Stimulated activated naive B cell treated with anti-CD40 and anti-IgM and Interleukin-4, amounts not matched to agents 10 μg/mL and 1 μg/mL and 100 μg/mL, for 72 hours (primary cell): ENCODE data around the gene VPS39.
"Not testable (repeated sequence)": the region's sequence is repeated elsewhere in the genome, so short reads cannot be mapped to it uniquely, and the experiment has no call there.

ENCODE experiments used
- ATAC-seq, 2 donors: fragments of 150-1000 bp; cut with Tn5 transposase; replicated peaks; 2 replicates each; pipeline ENCODE4 v1.10.0; 2021; ENCODE audit warnings: moderate library complexity in 1 of 2
- DNase-seq: peaks from one replicate; pipeline ENCODE4 v3.0.0; 2021
- H3K27ac Mint-ChIP-seq: one replicate; pipeline ENCODE4 v1.8.0; 2022; ENCODE audit warnings: mild to moderate bottlenecking, mixed read lengths
- H3K27me3 Mint-ChIP-seq, 2 donors: one replicate each; pipeline ENCODE4 v1.8.0; 2022; ENCODE audit warnings: mixed read lengths in 2 of 2
- H3K36me3 Mint-ChIP-seq, 2 donors: one replicate each; pipeline ENCODE4 v1.8.0; 2022; ENCODE audit warnings: mixed read lengths in 2 of 2, mild to moderate bottlenecking in 1 of 2
- H3K4me1 Mint-ChIP-seq, 2 donors: one replicate each; pipeline ENCODE4 v1.8.0; 2022; ENCODE audit warnings: mixed read lengths in 2 of 2, mild to moderate bottlenecking in 1 of 2
- H3K4me3 Mint-ChIP-seq, 2 donors: one replicate each; pipeline ENCODE4 v1.8.0; 2022; ENCODE audit warnings: mild to moderate bottlenecking in 2 of 2, mixed read lengths in 2 of 2, moderate library complexity in 1 of 2
- H3K9me3 Mint-ChIP-seq, 2 donors: one replicate each; pipeline ENCODE4 v1.8.0; 2022; ENCODE audit warnings: mixed read lengths in 2 of 2, mild to moderate bottlenecking in 1 of 2

The VPS39 gene, protein sequence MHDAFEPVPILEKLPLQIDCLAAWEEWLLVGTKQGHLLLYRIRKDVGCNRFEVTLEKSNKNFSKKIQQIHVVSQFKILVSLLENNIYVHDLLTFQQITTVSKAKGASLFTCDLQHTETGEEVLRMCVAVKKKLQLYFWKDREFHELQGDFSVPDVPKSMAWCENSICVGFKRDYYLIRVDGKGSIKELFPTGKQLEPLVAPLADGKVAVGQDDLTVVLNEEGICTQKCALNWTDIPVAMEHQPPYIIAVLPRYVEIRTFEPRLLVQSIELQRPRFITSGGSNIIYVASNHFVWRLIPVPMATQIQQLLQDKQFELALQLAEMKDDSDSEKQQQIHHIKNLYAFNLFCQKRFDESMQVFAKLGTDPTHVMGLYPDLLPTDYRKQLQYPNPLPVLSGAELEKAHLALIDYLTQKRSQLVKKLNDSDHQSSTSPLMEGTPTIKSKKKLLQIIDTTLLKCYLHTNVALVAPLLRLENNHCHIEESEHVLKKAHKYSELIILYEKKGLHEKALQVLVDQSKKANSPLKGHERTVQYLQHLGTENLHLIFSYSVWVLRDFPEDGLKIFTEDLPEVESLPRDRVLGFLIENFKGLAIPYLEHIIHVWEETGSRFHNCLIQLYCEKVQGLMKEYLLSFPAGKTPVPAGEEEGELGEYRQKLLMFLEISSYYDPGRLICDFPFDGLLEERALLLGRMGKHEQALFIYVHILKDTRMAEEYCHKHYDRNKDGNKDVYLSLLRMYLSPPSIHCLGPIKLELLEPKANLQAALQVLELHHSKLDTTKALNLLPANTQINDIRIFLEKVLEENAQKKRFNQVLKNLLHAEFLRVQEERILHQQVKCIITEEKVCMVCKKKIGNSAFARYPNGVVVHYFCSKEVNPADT

DNA sequence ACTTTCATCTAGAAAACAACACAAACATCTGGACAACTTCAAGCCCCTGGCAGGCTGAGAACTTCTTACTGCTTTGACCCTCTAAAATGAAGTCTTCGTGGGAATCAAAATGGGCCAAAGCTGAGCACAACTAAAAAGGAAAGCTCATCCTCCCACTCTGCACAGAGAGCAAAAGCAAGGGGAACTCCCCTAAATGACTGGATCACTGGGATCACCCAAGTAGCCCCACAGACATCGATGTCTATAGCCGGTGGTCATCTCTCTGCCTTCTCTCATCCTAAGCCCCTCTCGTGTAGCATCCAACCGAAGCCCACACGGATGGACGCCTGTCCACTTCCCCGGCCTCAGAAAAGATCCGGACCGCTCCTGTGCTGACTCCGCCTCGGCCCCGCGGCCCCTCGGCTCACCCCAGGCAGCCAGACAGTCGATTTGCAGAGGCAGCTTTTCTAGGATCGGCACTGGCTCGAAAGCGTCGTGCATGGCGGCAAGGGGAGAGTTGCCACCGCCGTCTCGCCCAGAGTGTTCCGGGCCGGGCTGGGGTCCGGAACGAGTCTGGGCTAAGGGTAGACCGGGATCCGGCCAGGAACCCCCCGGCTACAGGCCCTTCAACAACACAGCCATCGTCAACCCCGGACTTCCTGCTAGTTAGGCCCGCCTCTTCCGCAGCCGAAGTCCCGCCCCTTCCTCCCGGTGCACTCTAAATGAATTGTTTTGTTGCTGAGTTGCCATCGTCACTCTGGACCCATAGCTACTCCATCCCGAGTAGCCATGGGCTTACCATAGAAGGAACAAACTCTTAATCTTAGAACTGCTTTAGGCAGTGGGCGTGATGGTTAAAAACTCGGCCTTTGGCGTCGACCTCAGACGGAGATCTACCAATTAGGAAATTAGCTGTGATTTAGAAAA lies at the start of gene VPS39:
Gene VPS39 (minus strand): TSS at position 631 of the 906 bp plus-strand sequence. CDS start 151 bp downstream, at position 480.
- Mint-ChIP-seq H3K27ac (peak within 1 kb of the TSS; percentile 95), H3K36me3 (peaks cover 16 to 34% of the 10 kb centered on the region in 2 donors), H3K4me3 (peak within 1 kb of the TSS; percentile 96 to 97), H3K9me3 (no peaks in the 10 kb centered on the region), H3K27me3 (no peaks in the 10 kb centered on the region), H3K4me1 (peaks cover 20 to 22% of the 10 kb centered on the region in 2 donors)
- peak; percentile 98 to 99 for ATAC-seq
- DNase-seq = peak; percentile 82

DNA sequence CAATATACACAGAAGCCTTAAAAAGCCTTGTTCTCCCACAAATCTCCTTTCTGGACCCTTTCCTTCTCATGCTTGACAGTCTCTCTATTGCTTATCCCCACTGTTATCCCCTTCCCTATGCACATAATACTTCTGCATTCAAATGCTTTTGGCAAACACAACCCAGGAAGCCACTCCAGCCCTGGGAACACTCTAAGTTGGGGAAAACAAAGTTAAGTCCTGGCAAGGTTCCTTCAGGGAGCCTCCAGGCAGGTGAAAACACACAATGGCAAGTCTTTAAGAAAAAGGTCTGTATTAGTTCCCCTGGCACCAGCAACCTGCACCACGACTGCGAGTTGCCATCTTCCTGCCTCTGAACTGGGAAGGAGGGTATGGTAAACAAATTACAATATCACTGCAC lies 45.2 kb upstream of the VPS39 start:
- Mint-ChIP-seq H3K27ac (no peak overlapping the region), H3K36me3 (peaks cover 46 to 56% of the 10 kb centered on the region in 2 donors), H3K9me3 (peaks cover 7 to 12% of the 10 kb centered on the region in 2 donors), H3K4me3 (no peak overlapping the region), H3K4me1 (peaks cover 0 to 11% of the 10 kb centered on the region in 2 donors), H3K27me3 (no peaks in the 10 kb centered on the region)
- ATAC-seq = no peak
- DNase-seq = no peak

DNA sequence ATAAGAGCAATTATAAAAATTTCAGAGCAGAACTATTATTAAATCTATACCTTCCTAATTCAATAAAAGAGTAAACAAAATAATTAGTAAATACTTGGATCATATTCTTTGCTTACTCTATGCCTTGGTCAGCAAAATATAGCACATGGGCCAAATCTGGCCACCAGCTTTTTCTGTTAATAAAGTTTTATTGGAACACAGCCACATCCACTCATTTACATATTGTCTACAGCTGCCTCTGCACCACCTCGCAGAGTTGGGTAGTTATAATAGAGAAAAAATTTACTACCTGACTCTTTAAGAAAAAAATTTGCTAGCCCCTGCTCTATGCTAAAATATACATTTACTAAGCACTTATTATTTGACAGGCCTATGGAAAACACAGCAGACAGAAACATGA lies 32.7 kb upstream of the VPS39 start:
- ATAC-seq (no peak), DNase-seq (no peak)
- H3K4me3 Mint-ChIP-seq = no peak overlapping the region
- H3K27me3 Mint-ChIP-seq = no peaks in the 10 kb centered on the region
- H3K9me3 Mint-ChIP-seq = no peaks in the 10 kb centered on the region
- H3K4me1 Mint-ChIP-seq = no peaks in the 10 kb centered on the region
- no peak overlapping the region for H3K27ac Mint-ChIP-seq
- peaks cover 22 to 37% of the 10 kb centered on the region in 2 donors for H3K36me3 Mint-ChIP-seq

DNA sequence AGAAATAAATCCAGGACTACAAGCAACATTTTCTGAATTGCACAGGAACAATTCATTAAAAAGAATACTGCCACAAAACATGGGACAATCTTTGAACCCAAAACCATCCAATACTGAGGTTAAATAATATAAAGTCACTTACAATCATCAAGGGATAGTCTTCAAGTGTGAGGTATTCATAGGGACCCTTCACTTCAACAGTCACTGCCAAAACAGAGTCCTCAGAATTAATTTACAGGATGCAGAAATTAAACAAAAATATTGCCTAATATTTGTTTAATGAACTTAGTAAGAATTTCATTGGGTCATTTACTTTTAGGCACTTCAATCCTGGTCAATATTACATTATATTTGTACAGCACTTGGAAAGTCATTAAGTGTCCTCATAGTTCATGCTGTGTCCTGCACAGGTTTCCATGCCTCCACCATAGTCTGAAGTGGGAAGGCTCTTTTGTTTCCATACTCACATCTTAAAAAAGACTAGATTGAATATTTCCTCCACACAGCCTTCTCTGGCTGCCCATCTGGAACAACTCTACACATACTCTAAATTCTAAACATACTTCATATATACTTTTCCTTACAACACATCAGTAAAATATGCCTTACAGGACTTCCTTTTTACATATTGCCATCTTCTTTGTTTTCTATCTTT lies 31.6 kb upstream of the VPS39 start:
- H3K27ac Mint-ChIP-seq = no peak overlapping the region
- H3K27me3 Mint-ChIP-seq = no peaks in the 10 kb centered on the region
- DNase-seq (no peak), ATAC-seq (no peak)
- H3K36me3 Mint-ChIP-seq = peaks cover 28 to 43% of the 10 kb centered on the region in 2 donors
- H3K4me1 Mint-ChIP-seq = no peaks in the 10 kb centered on the region
- no peak overlapping the region for H3K4me3 Mint-ChIP-seq
- no peaks in the 10 kb centered on the region for H3K9me3 Mint-ChIP-seq

DNA sequence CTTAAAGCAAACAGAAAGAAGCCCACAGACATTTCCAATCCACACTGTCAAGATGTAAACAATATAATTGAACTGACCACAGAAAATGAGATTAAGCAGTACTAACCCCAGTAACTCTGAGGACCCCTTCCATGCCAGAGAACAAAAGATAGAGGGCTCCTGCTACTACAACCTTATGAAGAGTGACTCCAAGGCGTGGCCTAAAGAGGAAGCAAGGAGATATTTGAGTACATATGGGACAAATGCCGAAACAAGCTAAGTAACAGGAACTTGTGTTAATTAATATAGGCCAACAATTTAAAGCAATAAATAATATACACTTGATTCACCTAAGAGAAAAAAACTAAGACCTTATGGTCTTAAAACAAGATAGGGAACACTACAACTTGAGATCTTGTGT lies 25.0 kb upstream of the VPS39 start:
- no peak overlapping the region for H3K27ac Mint-ChIP-seq
- DNase-seq (no peak), ATAC-seq (no peak)
- no peak overlapping the region for H3K4me3 Mint-ChIP-seq
- no peaks in the 10 kb centered on the region for H3K27me3 Mint-ChIP-seq
- peaks cover 28 to 35% of the 10 kb centered on the region in 2 donors for H3K36me3 Mint-ChIP-seq
- peaks cover 0 to 2% of the 10 kb centered on the region in 2 donors for H3K4me1 Mint-ChIP-seq
- no peaks in the 10 kb centered on the region for H3K9me3 Mint-ChIP-seq

DNA sequence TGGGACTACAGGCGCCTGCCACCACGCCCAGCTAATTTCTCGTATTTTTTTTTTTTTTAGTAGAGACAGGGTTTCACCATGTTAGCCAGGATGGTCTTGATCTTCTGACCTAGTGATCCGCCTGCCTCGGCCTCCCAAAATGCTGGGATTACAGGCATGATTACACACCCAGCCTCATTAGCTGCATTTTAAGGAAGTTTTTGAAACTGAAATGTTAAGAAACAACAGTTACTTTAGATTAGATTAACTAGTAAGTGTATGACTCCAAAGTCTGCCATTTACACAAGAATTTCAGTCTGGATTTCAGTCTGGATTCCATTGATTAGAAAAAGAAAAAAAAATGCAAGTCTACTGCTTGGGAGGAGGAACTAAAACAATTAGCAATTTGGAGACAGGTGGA lies 24.5 kb upstream of the VPS39 start:
- DNase-seq (no peak), ATAC-seq (no peak)
- H3K36me3 Mint-ChIP-seq = peaks cover 28 to 35% of the 10 kb centered on the region in 2 donors
- no peak overlapping the region for H3K27ac Mint-ChIP-seq
- peaks cover 0 to 2% of the 10 kb centered on the region in 2 donors for H3K4me1 Mint-ChIP-seq
- no peak overlapping the region for H3K4me3 Mint-ChIP-seq
- H3K9me3 Mint-ChIP-seq = no peaks in the 10 kb centered on the region
- no peaks in the 10 kb centered on the region for H3K27me3 Mint-ChIP-seq

DNA sequence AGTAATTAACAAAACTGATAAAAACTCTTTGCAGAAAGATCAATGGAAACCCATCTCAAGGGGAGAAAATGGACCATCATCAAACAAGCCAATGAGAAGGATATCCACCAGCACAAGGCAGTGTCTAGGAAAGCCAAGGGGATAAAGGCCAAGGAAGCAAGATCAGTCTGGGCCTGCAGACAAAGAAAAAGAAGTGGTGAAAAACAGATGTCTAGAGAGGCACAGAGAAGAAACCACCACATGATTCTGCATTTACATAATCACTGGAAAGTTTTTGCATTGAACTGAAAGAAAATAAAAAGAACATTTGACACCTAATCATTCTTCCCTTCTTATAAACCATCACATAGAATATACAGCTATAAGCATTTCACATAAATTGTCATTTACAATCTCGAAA lies 23.0 kb upstream of the VPS39 start:
- no peak for ATAC-seq
- no peaks in the 10 kb centered on the region for H3K9me3 Mint-ChIP-seq
- H3K4me3 Mint-ChIP-seq = no peak overlapping the region
- H3K27me3 Mint-ChIP-seq = no peaks in the 10 kb centered on the region
- H3K27ac Mint-ChIP-seq = no peak overlapping the region
- peaks cover 28 to 32% of the 10 kb centered on the region in 2 donors for H3K36me3 Mint-ChIP-seq
- DNase-seq = no peak
- H3K4me1 Mint-ChIP-seq = peaks cover 0 to 2% of the 10 kb centered on the region in 2 donors

DNA sequence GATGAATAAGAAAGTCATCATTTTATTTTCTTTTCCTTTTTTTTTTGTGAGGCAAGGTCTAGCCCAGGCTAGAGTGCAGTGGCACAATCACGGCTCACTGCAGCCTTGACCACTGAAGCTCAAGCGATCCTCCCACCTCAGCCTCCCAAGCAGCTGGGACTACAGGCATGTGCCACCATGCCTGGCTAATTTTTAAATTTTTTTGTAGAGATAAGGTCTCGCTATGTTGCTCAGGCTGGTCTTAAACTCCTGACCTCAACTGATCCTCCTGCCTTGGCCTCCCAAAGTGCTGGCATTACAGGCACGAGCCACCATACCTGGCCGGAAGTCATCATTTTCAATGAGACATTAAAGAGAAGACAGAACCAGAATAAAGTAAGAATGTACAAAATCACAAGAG lies 20.9 kb upstream of the VPS39 start:
- not testable (repeated sequence) for H3K4me1 Mint-ChIP-seq, H3K4me3 Mint-ChIP-seq, H3K27me3 Mint-ChIP-seq, H3K9me3 Mint-ChIP-seq, ATAC-seq, DNase-seq
- Mint-ChIP-seq H3K36me3 (peaks cover 26 to 32% of the 10 kb centered on the region in 2 donors), H3K27ac (peak overlapping the region; percentile 21)

DNA sequence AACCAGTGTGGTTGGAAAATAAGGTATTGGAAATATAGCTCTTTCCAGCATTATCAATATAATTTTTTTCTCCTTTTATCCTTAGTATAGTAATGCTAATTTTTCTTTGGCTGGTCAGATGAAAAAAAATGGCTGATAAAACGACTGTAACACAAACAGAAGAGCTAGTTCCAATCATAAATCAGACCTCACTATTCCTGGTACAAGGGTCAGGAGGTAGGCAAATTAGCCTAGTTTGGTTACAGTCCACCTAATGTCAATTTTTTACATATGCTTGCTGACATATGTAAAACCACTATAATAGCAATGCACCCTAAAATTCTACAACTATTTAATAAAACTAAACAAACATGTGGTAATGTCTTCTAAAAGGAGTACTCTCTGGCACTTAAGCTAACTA lies 19.9 kb upstream of the VPS39 start:
- no peak for ATAC-seq
- Mint-ChIP-seq H3K27ac (no peak overlapping the region), H3K27me3 (no peaks in the 10 kb centered on the region), H3K9me3 (no peaks in the 10 kb centered on the region), H3K36me3 (peaks cover 26 to 36% of the 10 kb centered on the region in 2 donors), H3K4me1 (peaks cover 0 to 2% of the 10 kb centered on the region in 2 donors), H3K4me3 (no peak overlapping the region)
- no peak for DNase-seq

DNA sequence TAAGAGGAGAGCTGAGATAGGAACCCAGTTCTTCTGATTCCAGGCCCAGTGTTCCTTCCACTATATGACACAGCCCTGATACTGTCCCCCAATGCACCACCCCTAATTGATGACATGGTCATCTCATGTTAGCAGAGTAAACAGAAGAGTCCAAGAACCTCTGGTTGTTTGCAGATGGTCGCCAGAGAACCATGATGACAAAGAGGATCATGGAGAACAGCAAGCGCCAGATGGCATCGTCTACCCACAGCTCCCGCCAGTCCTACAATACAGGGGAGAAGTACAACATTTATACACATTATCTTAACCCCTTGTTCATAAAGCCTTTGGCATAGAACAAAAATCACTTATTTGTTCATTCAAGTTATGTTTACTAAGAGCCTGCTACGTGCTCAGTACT lies 18.5 kb upstream of the VPS39 start:
- DNase-seq = no peak
- H3K27me3 Mint-ChIP-seq = no peaks in the 10 kb centered on the region
- H3K4me3 Mint-ChIP-seq = no peak overlapping the region
- H3K4me1 Mint-ChIP-seq = peaks cover 0 to 2% of the 10 kb centered on the region in 2 donors
- peaks cover 26 to 32% of the 10 kb centered on the region in 2 donors for H3K36me3 Mint-ChIP-seq
- H3K9me3 Mint-ChIP-seq = no peaks in the 10 kb centered on the region
- H3K27ac Mint-ChIP-seq = no peak overlapping the region
- ATAC-seq = no peak

DNA sequence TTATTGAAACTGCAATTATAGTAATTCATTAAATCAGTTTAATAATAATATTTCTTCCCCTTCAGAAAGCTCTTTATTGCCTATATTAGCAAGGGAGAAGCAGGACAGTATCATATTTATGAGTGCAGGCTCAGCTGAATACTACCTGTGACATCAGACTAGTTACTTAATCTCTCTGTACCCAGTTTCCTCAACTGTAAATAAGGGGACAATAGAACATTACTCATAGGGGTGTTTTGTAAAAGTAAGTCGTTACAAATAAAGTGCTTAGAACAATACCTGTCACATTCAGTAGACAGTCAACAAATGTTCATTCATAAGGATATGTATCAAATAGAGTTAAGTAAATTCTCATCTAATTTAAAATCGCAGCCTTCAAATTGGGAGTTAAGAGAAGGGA lies 12.1 kb upstream of the VPS39 start:
- Mint-ChIP-seq H3K27me3 (no peaks in the 10 kb centered on the region), H3K36me3 (peaks cover 28 to 51% of the 10 kb centered on the region in 2 donors), H3K9me3 (no peaks in the 10 kb centered on the region), H3K4me1 (peaks cover 13 to 16% of the 10 kb centered on the region in 2 donors), H3K27ac (no peak overlapping the region), H3K4me3 (no peak overlapping the region)
- ATAC-seq (no peak), DNase-seq (no peak)

DNA sequence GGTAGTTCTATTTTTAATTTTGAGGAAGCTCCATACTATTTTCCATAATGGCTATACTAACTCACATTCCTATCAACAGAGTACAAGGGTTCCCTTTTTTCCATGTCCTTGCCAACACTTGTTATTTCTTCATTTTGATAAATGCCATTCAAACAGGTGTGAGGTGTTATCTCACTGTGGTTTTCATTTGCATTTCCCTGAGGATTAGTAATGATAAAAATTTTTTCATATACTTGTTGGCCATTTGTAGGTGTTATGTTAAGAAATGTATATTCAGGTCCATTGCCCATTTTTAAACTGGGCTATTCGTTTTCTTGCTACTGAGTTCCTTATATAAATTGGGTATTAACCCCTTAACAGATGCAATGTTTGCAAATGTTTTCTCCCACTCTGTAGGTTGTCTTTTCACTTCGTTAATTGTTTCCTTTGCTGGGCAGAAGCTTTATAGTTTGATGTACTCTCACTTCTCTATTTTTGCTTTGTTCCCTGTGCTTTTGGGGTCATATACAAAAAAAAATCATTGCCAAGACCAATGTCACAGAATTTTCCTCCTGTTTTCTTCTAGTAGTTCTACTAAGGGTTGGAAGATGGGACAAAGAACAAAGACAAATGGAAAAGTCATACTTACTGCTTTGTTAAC lies 11.0 kb upstream of the VPS39 start:
- Mint-ChIP-seq H3K9me3 (no peaks in the 10 kb centered on the region), H3K27ac (peak overlapping the region; percentile 65), H3K4me1 (peaks cover 13 to 16% of the 10 kb centered on the region in 2 donors), H3K36me3 (peaks cover 29 to 48% of the 10 kb centered on the region in 2 donors), H3K4me3 (no peak overlapping the region), H3K27me3 (no peaks in the 10 kb centered on the region)
- ATAC-seq = peak; percentile 72 to 77
- no peak for DNase-seq

DNA sequence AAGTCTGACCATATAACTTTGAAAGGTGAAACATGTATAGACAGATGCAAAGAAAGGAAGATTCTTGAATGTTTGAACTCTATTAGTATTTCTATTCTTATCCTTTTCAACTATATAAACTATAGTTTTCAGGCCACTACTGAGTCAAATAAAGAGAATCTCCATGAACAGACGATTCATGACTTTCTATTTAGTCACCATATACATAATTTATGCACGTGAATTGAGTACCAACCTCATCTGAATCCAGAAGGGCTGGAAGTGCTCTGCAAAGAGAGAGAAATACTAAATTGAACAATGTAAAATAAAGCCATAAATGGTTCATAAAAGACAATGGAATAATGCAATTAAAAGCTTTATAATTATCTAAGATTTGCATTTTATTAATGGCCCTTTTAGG lies 9.5 kb upstream of the VPS39 start:
- Mint-ChIP-seq H3K27me3 (no peaks in the 10 kb centered on the region), H3K4me1 (peaks cover 13 to 16% of the 10 kb centered on the region in 2 donors), H3K4me3 (no peak overlapping the region), H3K36me3 (peaks cover 31 to 52% of the 10 kb centered on the region in 2 donors), H3K9me3 (no peaks in the 10 kb centered on the region), H3K27ac (no peak overlapping the region)
- no peak for DNase-seq
- ATAC-seq = no peak
